Common myeloid progenitor, CD34-positive (primary cell): ENCODE data around the gene MAGI2.

ENCODE experiments used
- CTCF ChIA-PET: fragments of 350-600 bp; sonication (Branson Sonifier 250); formaldehyde crosslinking; loops from one replicate; lab custom pipeline; 2021; ENCODE audit warnings: antibody characterized with exemption; lab: Charles Lee
- POLR2A ChIA-PET: fragments of 350-600 bp; sonication (Branson Sonifier 250); formaldehyde crosslinking; loops from one replicate; lab custom pipeline; 2021; ENCODE audit warnings: antibody characterized with exemption; lab: Charles Lee
- DNase-seq, 3 donors: peaks; one replicate each; pipeline versions ENCODE4 v3.0.0 to v3.0.0-alpha.2; 2013
- H3K27ac ChIP-seq, 2 experiments: 1 replicate in 1 of 2; 2 replicates in 1 of 2; pipeline ENCODE4 v1.7.0; 2013; ENCODE audit warnings: inconsistent platforms in 2 of 2, low read length in 2 of 2, mild to moderate bottlenecking in 2 of 2, low read depth in 1 of 2, moderate library complexity in 1 of 2; ENCODE audit not compliant: severe bottlenecking in 2 of 2, insufficient read depth in 1 of 2, poor library complexity in 1 of 2
- H3K27me3 ChIP-seq, 5 experiments: replicated peaks in 2 of 5; 1 replicate in 3 of 5; 2 replicates in 2 of 5; pipeline versions ENCODE4 v1.6.1 to v1.7.0; 2013; ENCODE audit warnings: low read length in 4 of 5, mild to moderate bottlenecking in 2 of 5, moderate library complexity in 2 of 5, inconsistent platforms in 1 of 5; ENCODE audit not compliant: insufficient read depth in 5 of 5, control insufficient read depth in 4 of 5
- H3K36me3 ChIP-seq, 4 experiments: 1 replicate in 2 of 4; 2 replicates in 2 of 4; pipeline versions ENCODE4 v1.6.1 to v1.7.0; 2013; ENCODE audit warnings: low read length in 3 of 4, control low read depth in 1 of 4, mild to moderate bottlenecking in 1 of 4; ENCODE audit not compliant: control insufficient read depth in 4 of 4, insufficient read depth in 4 of 4
- H3K4me1 ChIP-seq, 4 experiments: 1 replicate in 3 of 4; 2 replicates in 1 of 4; pipeline versions ENCODE4 v1.6.1 to v1.7.1; 2013; ENCODE audit warnings: low read length in 3 of 4, mild to moderate bottlenecking in 3 of 4, control low read depth in 1 of 4, inconsistent platforms in 1 of 4, moderate library complexity in 1 of 4; ENCODE audit not compliant: control insufficient read depth in 4 of 4, insufficient read depth in 4 of 4; ENCODE audit errors: control extremely low read depth in 1 of 4
- H3K4me3 ChIP-seq, 7 experiments: 1 replicate in 4 of 7; 2 replicates in 3 of 7; pipeline versions ENCODE4 v1.5.1 to v1.7.0; 2013; ENCODE audit warnings: mild to moderate bottlenecking in 7 of 7, low read length in 6 of 7, moderate library complexity in 6 of 7, inconsistent platforms in 2 of 7, low read depth in 2 of 7, control low read depth in 1 of 7; ENCODE audit not compliant: insufficient read depth in 4 of 7, control insufficient read depth in 1 of 7; ENCODE audit errors: extremely low read depth in 1 of 7
- H3K9me3 ChIP-seq, 5 experiments: 1 replicate in 4 of 5; 2 replicates in 1 of 5; pipeline versions ENCODE4 v1.6.1 to v1.7.1; 2013; ENCODE audit warnings: low read length in 4 of 5, mild to moderate bottlenecking in 2 of 5, inconsistent platforms in 1 of 5, low read depth in 1 of 5, moderate library complexity in 1 of 5; ENCODE audit not compliant: control insufficient read depth in 4 of 5, insufficient read depth in 2 of 5; ENCODE audit errors: control extremely low read depth in 1 of 5
- WGBS: methylation state at CpG from one replicate; pipeline ENCODE4 v1.1.5; 2013; ENCODE audit not compliant: insufficient coverage; 5-methylcytosine and 5-hydroxymethylcytosine counted together

The MAGI2 gene

GRCh38 chr7:79227044-79227443 is 226.4 kb downstream of the MAGI2 start:
- POLR2A ChIA-PET, result no interaction called here
- CTCF ChIA-PET, result no interaction called here
- H3K36me3 ChIP-seq, result no peaks in the 10 kb centered on the region

GRCh38 chr7:79221211-79221610 is 232.3 kb downstream of the MAGI2 start:
- Histone ChIP-seq H3K27ac (no peak overlapping the region), H3K36me3 (no peaks in the 10 kb centered on the region), H3K9me3 (peaks cover 0 to 4% (median 0%) of the 10 kb centered on the region in 5 experiments), H3K27me3 (no peaks in the 10 kb centered on the region), H3K4me1 (no peaks in the 10 kb centered on the region), H3K4me3 (no peak overlapping the region)
- WGBS, result no CpG with 5 or more reads among the region's 2 CpGs
- DNase-seq, result no peak
- ChIA-PET CTCF (no interaction called here), POLR2A (no interaction called here)

More at GRCh38 chr7:79227044-79227443, 226.4 kb downstream of the MAGI2 start:
- Histone ChIP-seq H3K4me1 (no peaks in the 10 kb centered on the region), H3K27me3 (no peaks in the 10 kb centered on the region), H3K9me3 (peaks cover 0 to 1% (median 0%) of the 10 kb centered on the region in 5 experiments), H3K4me3 (no peak overlapping the region), H3K27ac (no peak overlapping the region)
- DNase-seq, result no peak
- no CpG with 5 or more reads among the region's 1 CpG for WGBS

- H3K27me3 ChIP-seq, result no peaks in the 10 kb centered on the region
- 79% methylated on average over 2 of the region's 5 CpGs for WGBS
- H3K9me3 ChIP-seq, result peaks cover 0 to 4% (median 0%) of the 10 kb centered on the region in 5 experiments
- ChIA-PET POLR2A (no interaction called here), CTCF (no interaction called here)
- no peaks in the 10 kb centered on the region for H3K4me1 ChIP-seq
- H3K4me3 ChIP-seq, result no peak overlapping the region
- no peaks in the 10 kb centered on the region for H3K36me3 ChIP-seq
- no peak for DNase-seq
- no peak overlapping the region for H3K27ac ChIP-seq
Observed at GRCh38 chr7:79217976-79218626, 235.4 kb downstream of the MAGI2 start.

- Histone ChIP-seq H3K27me3 (no peaks in the 10 kb centered on the region), H3K36me3 (no peaks in the 10 kb centered on the region), H3K27ac (no peak overlapping the region), H3K4me3 (no peak overlapping the region), H3K4me1 (no peaks in the 10 kb centered on the region), H3K9me3 (peaks cover 0 to 4% (median 0%) of the 10 kb centered on the region in 5 experiments)
- POLR2A ChIA-PET, result no interaction called here
- no peak for DNase-seq
- CTCF ChIA-PET, result no interaction called here
Observed at GRCh38 chr7:79217468-79217867, 236.0 kb downstream of the MAGI2 start.

GRCh38 chr7:79216236-79216635 is 237.2 kb downstream of the MAGI2 start:
- DNase-seq, result no peak
- Histone ChIP-seq H3K4me1 (no peaks in the 10 kb centered on the region), H3K9me3 (peaks cover 0 to 4% (median 0%) of the 10 kb centered on the region in 5 experiments), H3K27me3 (no peaks in the 10 kb centered on the region), H3K36me3 (no peaks in the 10 kb centered on the region), H3K4me3 (no peak overlapping the region), H3K27ac (no peak overlapping the region)
- ChIA-PET CTCF (no interaction called here), POLR2A (no interaction called here)
- 100% methylated on average over 4 of the region's 4 CpGs for WGBS

- POLR2A ChIA-PET, result no interaction called here
- no CpG with 5 or more reads among the region's 1 CpG for WGBS
Observed at GRCh38 chr7:79212334-79212733, 241.1 kb downstream of the MAGI2 start.

GRCh38 chr7:79211724-79212123 is 241.7 kb downstream of the MAGI2 start:
- CTCF ChIA-PET, result no interaction called here
- no peaks in the 10 kb centered on the region for H3K9me3 ChIP-seq

More at GRCh38 chr7:79212334-79212733, 241.1 kb downstream of the MAGI2 start:
- no peak overlapping the region for H3K27ac ChIP-seq
- CTCF ChIA-PET, result no interaction called here
- peaks cover 0 to 3% (median 0%) of the 10 kb centered on the region in 5 experiments for H3K9me3 ChIP-seq
- H3K4me3 ChIP-seq, result no peak overlapping the region
- no peak for DNase-seq
- H3K4me1 ChIP-seq, result no peaks in the 10 kb centered on the region
- H3K27me3 ChIP-seq, result no peaks in the 10 kb centered on the region
- no peaks in the 10 kb centered on the region for H3K36me3 ChIP-seq

More at GRCh38 chr7:79211724-79212123, 241.7 kb downstream of the MAGI2 start:
- Histone ChIP-seq H3K4me1 (no peaks in the 10 kb centered on the region), H3K4me3 (no peak overlapping the region), H3K27ac (no peak overlapping the region), H3K27me3 (no peaks in the 10 kb centered on the region), H3K36me3 (no peaks in the 10 kb centered on the region)
- 100% methylated on average over 2 of the region's 2 CpGs for WGBS
- POLR2A ChIA-PET, result no interaction called here
- DNase-seq, result no peak
